Mammary epithelial cell (primary cell): Measurements from ENCODE around the gene ADI1.

Experiments used
- CTCF ChIP-seq, 2 donors: IDR thresholded peaks in 1 of 2; conservative IDR thresholded peaks in 1 of 2; 2 replicates each; pipeline ENCODE4 v1.5.1; 2011 to 2012; ENCODE audit warnings: inconsistent platforms in 2 of 2, low read length in 2 of 2, mild to moderate bottlenecking in 2 of 2, control low read depth in 1 of 2, low read depth in 1 of 2; ENCODE audit not compliant: insufficient read depth in 1 of 2; ENCODE audit errors: extremely low read depth in 1 of 2
- EZH2 ChIP-seq: IDR thresholded peaks from 2 replicates; pipeline ENCODE4 v1.6.1; 2012; ENCODE audit warnings: low read length, inconsistent platforms, borderline replicate concordance

- TF ChIP-seq CTCF (conservative IDR thresholded peaks at IDR 0.05 in 1 of 2, IDR thresholded peaks at IDR 0.05 in 1 of 2; ENCODE audit: extremely low read depth in 1 of 2, insufficient read depth in 1 of 2, low read depth in 1 of 2, low read length in 2 of 2) (no peak), EZH2 (no peak)
These were observed 34.6 kb upstream of the ADI1 start for GRCh38 chr2:3553946-3554345.
